Calu3 (cell line): Measurements from ENCODE around the gene MIOS. TPM values are rescaled to one million over a fixed set of nuclear protein-coding genes. Genes with fewer than 3 reads are reported as not detected.

Source experiments
- BruUV-seq: library from RNA; stranded (reverse); fragments of 400-500 nt; replicated peaks from 2 replicates; lab custom pipeline; 2021; lab: Mats Ljungman, UMichigan
- CTCF ChIA-PET: fragments of 300-600 bp; sonication (Branson Sonifier 250); formaldehyde crosslinking; loops from one replicate; lab custom pipeline; 2022; ENCODE audit warnings: antibody characterized with exemption; lab: Charles Lee
- DNase-seq: peaks from one replicate; pipeline ENCODE4 v3.0.0; 2022
- H3K27ac Mint-ChIP-seq: one replicate; pipeline ENCODE4 v1.8.0; 2022; ENCODE audit warnings: mixed read lengths; ENCODE audit not compliant: unreplicated experiment
- H3K27me3 Mint-ChIP-seq: one replicate; pipeline ENCODE4 v1.8.0; 2022; ENCODE audit warnings: mixed read lengths; ENCODE audit not compliant: unreplicated experiment
- H3K36me3 Mint-ChIP-seq: one replicate; pipeline ENCODE4 v1.8.0; 2022; ENCODE audit warnings: mild to moderate bottlenecking, moderate library complexity, mixed read lengths; ENCODE audit not compliant: insufficient read depth, unreplicated experiment
- H3K4me1 Mint-ChIP-seq: one replicate; pipeline ENCODE4 v1.8.0; 2022; ENCODE audit warnings: mild to moderate bottlenecking, low read depth, mixed read lengths; ENCODE audit not compliant: unreplicated experiment
- H3K4me3 Mint-ChIP-seq: one replicate; pipeline ENCODE4 v1.8.0; 2022; ENCODE audit warnings: mild to moderate bottlenecking, low read depth, moderate library complexity, mixed read lengths; ENCODE audit not compliant: unreplicated experiment
- H3K9me3 Mint-ChIP-seq: one replicate; pipeline ENCODE4 v1.8.0; 2022; ENCODE audit warnings: low read depth, mixed read lengths; ENCODE audit not compliant: unreplicated experiment
- intact Hi-C: fragments of 100-400 bp; cut with micrococcal nuclease; formaldehyde crosslinking; loops from one replicate; pipeline ENCODE4 v1.10.0; 2022; ENCODE audit not compliant: unreplicated experiment
- total RNA-seq: library from RNA; stranded (reverse); gene quantifications from 2 replicates; pipeline ENCODE4 v1.2.3, GENCODE V29; 2022
- TF ChIP-seq, protein P1 (sequence below): fragments of 200-600 bp; IDR thresholded peaks from one replicate; pipeline ENCODE4 v1.8.0; 2022; ENCODE audit warnings: antibody characterized with exemption; ENCODE audit not compliant: unreplicated experiment

The MIOS gene
- total RNA-seq, 1 experiment from 2014 or later: 38.2 TPM

DNA sequence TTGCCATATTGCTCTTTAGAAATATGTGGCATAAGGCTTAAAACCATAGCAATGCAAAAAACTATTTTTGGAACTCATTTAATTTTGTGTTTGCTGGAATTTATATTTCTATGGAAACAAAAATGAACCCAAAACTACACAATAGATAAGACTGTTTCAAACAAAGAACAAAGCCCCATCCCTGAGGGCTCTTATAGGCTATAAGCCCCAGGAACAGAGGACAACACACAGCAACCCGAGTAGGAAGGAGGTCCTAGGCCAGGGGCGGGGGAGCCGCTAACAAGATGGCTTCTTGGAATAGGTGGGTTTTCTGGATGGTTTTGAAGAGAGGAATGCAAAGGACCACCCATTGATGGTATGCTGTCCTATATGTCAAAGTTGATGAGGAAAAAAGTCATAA, 39.6 kb upstream of the MIOS start:
- BruUV-seq: no TSS peak
- Mint-ChIP-seq H3K27me3 (no peaks in the 10 kb centered on the region), H3K36me3 (no peaks in the 10 kb centered on the region), H3K9me3 (no peaks in the 10 kb centered on the region), H3K4me3 (no peak overlapping the region), H3K27ac (no peak overlapping the region), H3K4me1 (no peaks in the 10 kb centered on the region)
- intact Hi-C loops: no loop called here
- TF ChIP-seq, protein P1, sequence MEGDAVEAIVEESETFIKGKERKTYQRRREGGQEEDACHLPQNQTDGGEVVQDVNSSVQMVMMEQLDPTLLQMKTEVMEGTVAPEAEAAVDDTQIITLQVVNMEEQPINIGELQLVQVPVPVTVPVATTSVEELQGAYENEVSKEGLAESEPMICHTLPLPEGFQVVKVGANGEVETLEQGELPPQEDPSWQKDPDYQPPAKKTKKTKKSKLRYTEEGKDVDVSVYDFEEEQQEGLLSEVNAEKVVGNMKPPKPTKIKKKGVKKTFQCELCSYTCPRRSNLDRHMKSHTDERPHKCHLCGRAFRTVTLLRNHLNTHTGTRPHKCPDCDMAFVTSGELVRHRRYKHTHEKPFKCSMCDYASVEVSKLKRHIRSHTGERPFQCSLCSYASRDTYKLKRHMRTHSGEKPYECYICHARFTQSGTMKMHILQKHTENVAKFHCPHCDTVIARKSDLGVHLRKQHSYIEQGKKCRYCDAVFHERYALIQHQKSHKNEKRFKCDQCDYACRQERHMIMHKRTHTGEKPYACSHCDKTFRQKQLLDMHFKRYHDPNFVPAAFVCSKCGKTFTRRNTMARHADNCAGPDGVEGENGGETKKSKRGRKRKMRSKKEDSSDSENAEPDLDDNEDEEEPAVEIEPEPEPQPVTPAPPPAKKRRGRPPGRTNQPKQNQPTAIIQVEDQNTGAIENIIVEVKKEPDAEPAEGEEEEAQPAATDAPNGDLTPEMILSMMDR: no peak
- no peak for DNase-seq
- CTCF ChIA-PET: no interaction called here

DNA sequence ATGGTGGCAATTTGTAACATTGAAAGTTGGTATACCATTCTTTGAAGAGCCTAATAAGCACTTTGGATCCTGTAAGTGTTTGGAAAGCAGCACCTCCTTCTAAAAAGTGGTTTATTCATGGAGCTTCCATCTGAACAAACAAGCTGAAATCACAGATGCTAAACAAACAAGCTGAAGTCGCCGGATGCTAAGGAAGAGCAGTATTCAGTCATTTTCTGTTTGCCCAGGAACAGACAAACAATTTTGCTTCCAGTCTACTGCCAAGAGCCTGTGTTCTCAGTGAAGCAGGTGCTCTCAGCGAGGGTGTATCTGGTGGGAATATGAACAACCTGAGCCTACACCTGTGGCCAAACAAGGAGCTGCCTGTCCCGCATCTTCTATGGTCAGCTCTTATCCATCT, 37.4 kb upstream of the MIOS start:
- CTCF ChIA-PET: interaction anchor here (0.7 to 1.6 kb wide), 3 partner anchors 105 to 1901 kb away, joined by 4 to 6 read pairs (median 5); no protein-coding TSS in a partner anchor
- BruUV-seq: no TSS peak

DNA sequence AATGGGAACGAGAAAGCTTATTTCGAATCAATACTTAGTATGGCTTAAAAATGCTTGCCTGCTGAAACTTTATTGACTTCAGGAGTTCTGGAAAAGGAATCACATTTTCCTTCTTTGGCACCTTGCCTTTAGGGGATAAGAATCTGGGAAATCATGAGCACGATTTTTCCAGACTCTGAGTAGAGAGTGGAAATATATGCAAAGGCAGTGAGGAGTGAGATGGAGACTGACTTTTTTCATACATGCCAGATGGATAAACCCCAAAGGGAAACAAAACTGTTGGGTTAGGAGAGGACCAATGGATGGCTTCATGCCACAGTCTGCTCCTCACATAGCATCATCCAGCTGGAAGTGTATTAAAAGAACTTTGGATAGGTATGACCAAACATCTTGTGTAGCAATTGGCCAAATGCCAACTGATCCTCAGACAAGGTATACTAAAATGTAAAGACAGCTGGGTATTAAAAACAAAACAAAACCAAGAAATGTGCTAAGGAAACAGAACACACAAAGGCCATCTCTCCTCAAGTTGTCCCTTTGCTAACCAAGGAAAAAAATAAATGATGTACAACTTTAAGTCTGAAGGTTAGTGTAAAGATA, 32.8 kb upstream of the MIOS start:
- peaks cover 6% of the 10 kb centered on the region for H3K4me1 Mint-ChIP-seq
- no TSS peak for BruUV-seq
- TF ChIP-seq, protein P1: no peak
- CTCF ChIA-PET: no interaction called here
- H3K27ac Mint-ChIP-seq: no peak overlapping the region
- no peaks in the 10 kb centered on the region for H3K36me3 Mint-ChIP-seq
- no peaks in the 10 kb centered on the region for H3K9me3 Mint-ChIP-seq
- no peak for DNase-seq
- H3K27me3 Mint-ChIP-seq: no peaks in the 10 kb centered on the region
- H3K4me3 Mint-ChIP-seq: no peak overlapping the region
- intact Hi-C loops: loop anchor here (2.0 kb wide), 1 partner anchor 19 kb away; no protein-coding TSS in a partner anchor

More for the DNA sequence above, 37.4 kb upstream of the MIOS start:
- Mint-ChIP-seq H3K4me1 (no peaks in the 10 kb centered on the region), H3K27me3 (no peaks in the 10 kb centered on the region), H3K4me3 (no peak overlapping the region), H3K27ac (no peak overlapping the region), H3K9me3 (no peaks in the 10 kb centered on the region), H3K36me3 (no peaks in the 10 kb centered on the region)
- intact Hi-C loops: no loop called here
- DNase-seq: no peak
- TF ChIP-seq, protein P1: no peak

DNA sequence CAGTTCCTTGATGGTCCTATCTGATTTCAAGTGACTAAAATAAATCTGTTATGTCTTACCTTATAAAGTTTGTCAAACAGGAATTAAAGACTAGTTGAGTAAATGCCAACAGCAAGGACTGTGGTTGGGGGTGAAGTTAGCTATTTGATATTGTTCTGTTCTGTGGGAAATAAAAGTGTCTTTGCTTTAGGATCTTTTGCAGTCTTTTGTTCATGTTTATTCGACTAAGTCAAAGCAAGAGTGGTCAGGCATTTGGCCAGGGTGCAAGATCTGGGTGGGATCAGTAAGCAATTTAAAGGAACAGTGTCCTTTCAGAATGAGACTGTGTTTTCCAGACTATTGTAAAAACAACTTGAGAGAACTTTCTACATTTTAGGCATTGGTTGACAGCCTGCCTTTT, 31.0 kb upstream of the MIOS start, which contains the start of gene COL28A1:
Gene COL28A1 (minus strand): TSS at position 183 of the 400 bp plus-strand sequence. CDS start 2,998 bp downstream, outside the sequence.
- H3K27ac Mint-ChIP-seq: no peak within 1 kb of the TSS
- no peaks in the 10 kb centered on the region for H3K27me3 Mint-ChIP-seq
- intact Hi-C loops: loop anchor here (2.0 kb wide), 1 partner anchor 17 kb away; no protein-coding TSS in a partner anchor
- BruUV-seq: no TSS peak
- no peak within 1 kb of the TSS for H3K4me3 Mint-ChIP-seq
- no peaks in the 10 kb centered on the region for H3K9me3 Mint-ChIP-seq
- H3K4me1 Mint-ChIP-seq: peaks cover 6% of the 10 kb centered on the region
- no peak for DNase-seq
- TF ChIP-seq, protein P1: no peak
- no peaks in the 10 kb centered on the region for H3K36me3 Mint-ChIP-seq
- CTCF ChIA-PET: interaction anchor here (0.6 kb wide), 1 partner anchor 264 kb away, joined by 4 read pairs; no protein-coding TSS in a partner anchor
